Measurements from ENCODE around the gene KCNJ6.

The KCNJ6 gene

DNA sequence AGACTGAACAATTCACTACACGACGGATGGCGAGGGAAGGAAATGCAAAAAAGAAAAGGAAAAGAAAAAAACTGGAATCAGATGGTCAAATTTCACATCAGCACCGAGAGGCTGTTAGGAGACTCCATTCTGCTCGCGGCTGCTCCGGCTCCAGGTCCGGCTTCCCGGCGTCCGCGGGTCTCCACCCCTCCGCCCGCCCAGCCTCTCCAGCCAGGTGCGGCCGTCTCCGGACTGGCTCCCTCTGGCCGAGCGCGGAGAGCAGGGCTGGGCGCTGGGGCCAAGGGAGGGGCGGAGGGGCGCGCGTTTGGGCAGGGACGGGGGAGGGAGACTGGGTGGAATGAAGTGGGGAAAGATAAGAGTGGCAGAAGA lies 332 bp downstream of the KCNJ6 start:
- TF ChIP-seq, protein P1, sequence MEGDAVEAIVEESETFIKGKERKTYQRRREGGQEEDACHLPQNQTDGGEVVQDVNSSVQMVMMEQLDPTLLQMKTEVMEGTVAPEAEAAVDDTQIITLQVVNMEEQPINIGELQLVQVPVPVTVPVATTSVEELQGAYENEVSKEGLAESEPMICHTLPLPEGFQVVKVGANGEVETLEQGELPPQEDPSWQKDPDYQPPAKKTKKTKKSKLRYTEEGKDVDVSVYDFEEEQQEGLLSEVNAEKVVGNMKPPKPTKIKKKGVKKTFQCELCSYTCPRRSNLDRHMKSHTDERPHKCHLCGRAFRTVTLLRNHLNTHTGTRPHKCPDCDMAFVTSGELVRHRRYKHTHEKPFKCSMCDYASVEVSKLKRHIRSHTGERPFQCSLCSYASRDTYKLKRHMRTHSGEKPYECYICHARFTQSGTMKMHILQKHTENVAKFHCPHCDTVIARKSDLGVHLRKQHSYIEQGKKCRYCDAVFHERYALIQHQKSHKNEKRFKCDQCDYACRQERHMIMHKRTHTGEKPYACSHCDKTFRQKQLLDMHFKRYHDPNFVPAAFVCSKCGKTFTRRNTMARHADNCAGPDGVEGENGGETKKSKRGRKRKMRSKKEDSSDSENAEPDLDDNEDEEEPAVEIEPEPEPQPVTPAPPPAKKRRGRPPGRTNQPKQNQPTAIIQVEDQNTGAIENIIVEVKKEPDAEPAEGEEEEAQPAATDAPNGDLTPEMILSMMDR (IDR thresholded peaks at IDR 0.05) = no peak

DNA sequence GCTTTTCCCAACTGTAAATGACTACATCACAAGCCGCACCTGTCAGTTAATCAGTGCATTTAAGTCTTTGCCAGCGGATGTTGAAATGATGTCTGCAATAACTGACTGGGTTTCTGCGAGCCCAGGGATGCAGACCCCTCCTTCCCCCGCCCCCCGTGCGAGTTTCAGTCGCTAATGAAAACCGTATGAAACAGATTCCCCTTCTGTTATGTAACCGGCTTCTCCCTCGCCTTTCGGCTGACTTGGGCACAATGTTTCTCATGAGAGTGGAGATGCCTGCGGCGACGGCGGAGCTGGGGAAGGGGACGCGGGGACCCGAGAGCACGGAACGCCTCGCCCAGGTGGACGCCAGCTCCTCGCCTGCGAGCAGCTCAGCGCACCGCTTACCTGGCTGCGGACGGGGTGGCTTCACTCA lies 753 bp downstream of the KCNJ6 start:
- TF ChIP-seq, protein P1 (IDR thresholded peaks at IDR 0.05) = no peak

DNA sequence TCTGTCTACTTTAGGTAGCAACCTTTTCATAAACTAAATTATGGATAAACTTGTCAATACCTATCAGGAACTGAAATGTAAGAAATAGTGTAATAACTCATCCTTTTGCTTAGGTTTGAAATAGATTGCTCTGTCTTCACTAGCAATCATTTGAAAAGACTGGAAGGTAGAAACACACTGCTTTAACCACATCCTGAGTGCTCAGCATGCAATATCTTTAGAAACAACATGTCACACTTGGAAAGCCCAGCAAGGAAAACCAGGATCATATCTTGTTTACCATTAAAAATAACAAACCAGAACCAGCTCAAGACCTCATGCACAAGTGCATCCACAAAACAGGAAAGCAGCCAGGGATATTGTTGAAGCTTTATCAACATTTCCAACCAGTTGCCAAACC lies 3.6 kb downstream of the KCNJ6 start:
- TF ChIP-seq, protein P1 (IDR thresholded peaks at IDR 0.05) = no peak

DNA sequence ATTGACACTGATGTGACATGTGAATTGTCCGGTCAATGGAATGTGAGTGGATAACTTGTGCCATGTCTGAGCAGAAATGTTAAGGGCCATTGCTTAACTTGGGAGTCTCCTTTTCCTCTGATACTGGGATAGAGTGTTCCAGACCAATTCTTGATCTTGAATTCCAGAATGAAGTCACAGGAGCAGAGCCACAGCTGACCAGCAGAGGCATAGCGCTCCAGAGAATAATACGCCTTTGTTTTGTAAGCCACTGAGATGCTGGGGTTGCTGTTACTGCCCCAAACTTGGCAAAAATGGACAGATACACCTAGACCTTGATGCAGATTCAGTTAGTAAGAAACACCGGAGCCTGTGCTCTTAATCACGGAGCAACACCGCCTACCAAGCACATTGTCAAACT lies 6.3 kb downstream of the KCNJ6 start:
- TF ChIP-seq, protein P1 (IDR thresholded peaks at IDR 0.05) = no peak

DNA sequence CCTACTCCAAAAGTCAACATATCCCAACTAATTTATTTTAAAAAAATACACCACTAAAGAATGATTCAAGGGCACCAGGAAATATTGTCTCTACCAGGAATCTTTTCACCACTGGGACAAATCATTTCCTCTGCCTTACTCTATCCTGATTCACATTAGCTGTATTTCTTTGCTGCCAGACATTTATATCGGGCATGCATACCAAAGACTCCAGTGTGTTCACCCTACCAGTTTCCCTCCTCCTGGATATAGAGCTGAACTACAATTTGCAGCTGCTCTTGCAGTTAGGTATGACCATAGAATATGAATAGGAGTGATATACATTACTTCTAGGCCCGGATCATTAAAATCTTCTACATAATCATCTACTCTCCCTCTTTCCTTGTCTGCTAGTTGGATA lies 7.6 kb downstream of the KCNJ6 start:
- TF ChIP-seq, protein P1 (IDR thresholded peaks at IDR 0.05) = no peak

DNA sequence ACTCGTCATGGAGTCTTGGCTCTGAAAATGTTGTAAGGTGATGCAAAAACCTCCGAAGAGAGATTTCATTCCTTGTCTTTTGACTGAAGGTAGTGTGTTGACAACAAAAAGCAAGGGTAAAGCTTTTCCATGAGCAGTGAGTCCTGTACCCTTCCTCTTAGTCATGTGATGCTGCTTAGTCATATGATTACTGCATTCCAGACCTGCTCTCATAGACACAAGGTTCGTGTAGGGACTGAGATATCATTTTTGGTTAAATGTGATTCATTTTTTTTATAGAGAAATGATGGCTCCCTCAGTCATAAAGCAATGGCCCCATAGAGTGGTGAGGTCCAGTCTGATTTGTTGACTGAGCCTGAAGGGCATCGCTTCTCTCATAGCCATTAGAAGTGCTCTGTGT lies 9.2 kb downstream of the KCNJ6 start:
- TF ChIP-seq, protein P1 (IDR thresholded peaks at IDR 0.05) = no peak

DNA sequence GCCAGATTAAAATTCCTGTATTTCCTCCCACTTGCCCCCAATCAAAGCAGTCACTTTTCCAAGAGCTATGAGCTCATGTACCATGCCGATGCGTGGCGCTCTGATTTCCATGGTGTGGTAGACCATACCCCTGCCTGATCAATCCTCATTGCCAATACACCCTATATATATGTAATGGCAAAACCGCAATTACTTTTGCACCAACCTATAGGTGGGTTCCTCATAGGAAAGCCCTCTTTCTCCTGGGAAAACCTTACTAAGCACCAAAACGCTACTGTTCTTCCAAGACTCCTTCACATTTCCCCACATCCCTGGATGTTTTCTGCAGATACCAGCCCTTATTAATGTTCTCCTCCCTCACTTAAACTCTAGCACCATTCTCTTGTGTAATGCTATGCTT lies 11.0 kb downstream of the KCNJ6 start:
- TF ChIP-seq, protein P1 (IDR thresholded peaks at IDR 0.05) = no peak

DNA sequence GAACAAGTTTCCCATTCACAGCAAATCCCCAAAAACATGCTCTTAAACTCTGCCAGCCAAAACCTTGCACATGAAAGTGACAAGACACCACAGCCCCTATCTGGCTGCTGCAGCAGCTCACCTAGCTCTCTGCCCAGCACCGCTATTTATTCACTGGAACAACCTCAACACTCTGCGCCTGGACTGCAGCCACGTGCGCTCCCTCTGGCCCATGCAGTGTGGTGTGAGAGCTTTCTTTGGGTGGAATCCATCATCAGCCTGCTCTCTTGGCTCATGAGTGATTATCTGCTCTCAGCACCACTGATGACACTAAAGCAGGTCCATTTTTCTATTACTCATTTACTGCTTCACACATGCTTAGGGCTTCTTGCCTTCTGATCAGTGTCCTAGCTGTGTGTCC lies 11.4 kb downstream of the KCNJ6 start:
- TF ChIP-seq, protein P1 (IDR thresholded peaks at IDR 0.05) = no peak

Data from LNCAP (cell line).